Kidney tubule cell (primary cell): ENCODE results near the gene MAP3K7.

ENCODE experiments used
- DNase-seq: peaks from one replicate; pipeline ENCODE4 v3.0.0-alpha.2; 2018; ENCODE audit warnings: low spot score

MAP3K7 gene

GRCh38 chr6:90483956-90484355 lies 102.9 kb downstream of the MAP3K7 start:
- DNase-seq = no peak

GRCh38 chr6:90483116-90483839 lies 103.6 kb downstream of the MAP3K7 start:
- peak; percentile 21 for DNase-seq

- no peak for DNase-seq
Measured at GRCh38 chr6:90480666-90481065, 106.2 kb downstream of the MAP3K7 start.

GRCh38 chr6:90479603-90479926 lies 107.3 kb downstream of the MAP3K7 start:
- no peak for DNase-seq

GRCh38 chr6:90478789-90479602 lies 107.9 kb downstream of the MAP3K7 start:
- peak; percentile 92 for DNase-seq

GRCh38 chr6:90478278-90478677 lies 108.6 kb downstream of the MAP3K7 start:
- DNase-seq = no peak

- no peak for DNase-seq
Measured at GRCh38 chr6:90477366-90477765, 109.5 kb downstream of the MAP3K7 start.

- DNase-seq = no peak
Measured at GRCh38 chr6:90472716-90473115, 114.2 kb downstream of the MAP3K7 start.

GRCh38 chr6:90471263-90471662 lies 115.6 kb downstream of the MAP3K7 start:
- no peak for DNase-seq

- no peak for DNase-seq
Measured at GRCh38 chr6:90469906-90470305, 117.0 kb downstream of the MAP3K7 start.

GRCh38 chr6:90468859-90469258 lies 118.0 kb downstream of the MAP3K7 start:
- DNase-seq = no peak

GRCh38 chr6:90468080-90468479 lies 118.8 kb downstream of the MAP3K7 start:
- peak; percentile 84 for DNase-seq

GRCh38 chr6:90467546-90467945 lies 119.3 kb downstream of the MAP3K7 start:
- no peak for DNase-seq

GRCh38 chr6:90466154-90466940 lies 120.5 kb downstream of the MAP3K7 start:
- peak; percentile 66 for DNase-seq

GRCh38 chr6:90465686-90466085 lies 121.2 kb downstream of the MAP3K7 start:
- no peak for DNase-seq

- DNase-seq = no peak
Measured at GRCh38 chr6:90464507-90464906, 122.4 kb downstream of the MAP3K7 start.

- DNase-seq = no peak
Measured at GRCh38 chr6:90463874-90464273, 123.0 kb downstream of the MAP3K7 start.
